RWPE1 (cell line): ENCODE results near the gene RRAGC.

ENCODE experiments used
- CTCF ChIA-PET: fragments of 350-600 bp; sonication (Branson Sonifier 250); formaldehyde crosslinking; extraction: SDS; loops from one replicate; lab custom pipeline; 2021; lab: Yijun Ruan, JAX
- POLR2A ChIA-PET: fragments of 400-600 bp; formaldehyde crosslinking; extraction: SDS; loops from one replicate; lab custom pipeline; 2020; ENCODE audit warnings: antibody characterized with exemption; ENCODE audit not compliant: low non-redundant PET; lab: Yijun Ruan, JAX
- DNase-seq: peaks from one replicate; pipeline ENCODE4 v3.0.0; 2012; ENCODE audit warnings: low spot score
- H3K27ac ChIP-seq: fragments of 450-650 bp; 2 replicates; pipeline ENCODE4 v1.5.1; 2017
- TF ChIP-seq, protein P1 (sequence below): fragments of 450-650 bp; conservative IDR thresholded peaks from 2 replicates; pipeline ENCODE4 v1.5.1; 2017; ENCODE audit warnings: low read depth, mild to moderate bottlenecking

The RRAGC gene

DNA sequence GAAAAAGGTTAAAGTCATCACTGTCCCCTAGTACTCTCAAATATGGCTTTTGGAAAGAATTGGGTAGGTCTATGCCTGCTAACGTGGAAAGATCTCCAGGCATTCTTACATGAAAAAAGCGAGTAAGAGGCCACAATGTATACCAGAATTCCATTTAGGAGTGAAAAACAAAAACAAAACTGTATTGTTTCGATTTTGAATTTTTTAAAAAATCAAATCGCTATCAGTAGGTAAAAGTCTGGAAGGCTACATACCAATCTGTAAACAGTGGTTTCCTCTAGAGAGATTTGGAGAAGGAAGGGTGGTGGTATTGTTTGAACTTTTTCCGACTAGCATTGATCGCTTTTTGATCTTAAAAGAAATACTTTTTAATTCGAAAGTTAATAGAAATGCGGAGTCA, 55.9 kb downstream of the RRAGC start:
- no peak for DNase-seq
- TF ChIP-seq, protein P1, sequence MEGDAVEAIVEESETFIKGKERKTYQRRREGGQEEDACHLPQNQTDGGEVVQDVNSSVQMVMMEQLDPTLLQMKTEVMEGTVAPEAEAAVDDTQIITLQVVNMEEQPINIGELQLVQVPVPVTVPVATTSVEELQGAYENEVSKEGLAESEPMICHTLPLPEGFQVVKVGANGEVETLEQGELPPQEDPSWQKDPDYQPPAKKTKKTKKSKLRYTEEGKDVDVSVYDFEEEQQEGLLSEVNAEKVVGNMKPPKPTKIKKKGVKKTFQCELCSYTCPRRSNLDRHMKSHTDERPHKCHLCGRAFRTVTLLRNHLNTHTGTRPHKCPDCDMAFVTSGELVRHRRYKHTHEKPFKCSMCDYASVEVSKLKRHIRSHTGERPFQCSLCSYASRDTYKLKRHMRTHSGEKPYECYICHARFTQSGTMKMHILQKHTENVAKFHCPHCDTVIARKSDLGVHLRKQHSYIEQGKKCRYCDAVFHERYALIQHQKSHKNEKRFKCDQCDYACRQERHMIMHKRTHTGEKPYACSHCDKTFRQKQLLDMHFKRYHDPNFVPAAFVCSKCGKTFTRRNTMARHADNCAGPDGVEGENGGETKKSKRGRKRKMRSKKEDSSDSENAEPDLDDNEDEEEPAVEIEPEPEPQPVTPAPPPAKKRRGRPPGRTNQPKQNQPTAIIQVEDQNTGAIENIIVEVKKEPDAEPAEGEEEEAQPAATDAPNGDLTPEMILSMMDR: no peak
- CTCF ChIA-PET: no interaction called here
- H3K27ac ChIP-seq: no peak overlapping the region
- POLR2A ChIA-PET: no interaction called here

DNA sequence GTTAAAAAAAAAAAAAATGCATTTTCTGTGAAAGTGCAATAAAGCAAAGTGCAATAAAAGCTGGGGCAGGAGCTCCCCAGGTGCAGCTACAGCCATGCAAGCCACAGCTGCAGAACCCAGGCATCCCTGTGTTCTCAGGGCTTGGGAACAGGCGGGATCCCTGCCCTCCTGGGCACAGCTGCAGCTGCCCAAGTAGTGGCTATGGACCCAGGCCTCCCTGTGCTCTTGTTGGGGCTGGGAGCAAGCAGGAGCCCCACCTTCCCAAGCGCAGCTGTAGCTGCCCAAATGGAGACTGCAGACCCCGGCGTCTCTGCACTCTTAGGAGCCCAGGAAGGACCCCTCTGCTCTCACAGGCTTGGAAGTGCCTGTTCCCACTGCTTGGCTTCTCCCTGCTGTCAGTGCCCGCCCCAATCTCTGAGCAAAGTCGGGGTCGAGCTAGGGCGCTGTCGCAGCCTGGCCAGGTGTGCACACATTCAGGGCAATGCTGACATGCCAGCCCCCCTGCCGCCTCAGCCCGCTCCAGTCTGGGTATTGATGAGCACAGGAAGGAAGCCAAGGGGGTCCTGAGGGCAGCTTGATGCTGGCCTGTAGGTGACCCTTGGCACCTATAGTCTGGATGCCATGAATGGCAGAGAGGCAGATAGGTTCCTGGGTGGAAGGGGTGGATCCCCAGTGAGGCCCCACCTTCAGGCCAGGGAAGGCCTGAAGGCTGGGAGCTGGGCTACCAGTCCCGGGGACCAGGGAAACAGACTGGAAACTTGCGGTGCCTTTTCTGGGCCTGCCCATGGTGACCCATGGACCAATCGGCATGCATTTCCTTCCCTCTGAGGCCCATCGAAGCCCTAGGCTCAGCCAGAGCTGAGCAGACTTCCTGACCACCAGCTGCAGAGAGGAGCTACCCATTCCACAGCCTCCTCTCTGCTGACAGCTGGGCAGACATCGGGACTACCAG, 58.6 kb downstream of the RRAGC start:
- CTCF ChIA-PET: interaction anchor here (0.5 to 0.6 kb wide), 5 partner anchors 25 to 925 kb away, joined by 3 to 5 read pairs (median 3); no protein-coding TSS in a partner anchor
- TF ChIP-seq, protein P1: no peak
- POLR2A ChIA-PET: no interaction called here
- DNase-seq: no peak
- no peak overlapping the region for H3K27ac ChIP-seq

DNA sequence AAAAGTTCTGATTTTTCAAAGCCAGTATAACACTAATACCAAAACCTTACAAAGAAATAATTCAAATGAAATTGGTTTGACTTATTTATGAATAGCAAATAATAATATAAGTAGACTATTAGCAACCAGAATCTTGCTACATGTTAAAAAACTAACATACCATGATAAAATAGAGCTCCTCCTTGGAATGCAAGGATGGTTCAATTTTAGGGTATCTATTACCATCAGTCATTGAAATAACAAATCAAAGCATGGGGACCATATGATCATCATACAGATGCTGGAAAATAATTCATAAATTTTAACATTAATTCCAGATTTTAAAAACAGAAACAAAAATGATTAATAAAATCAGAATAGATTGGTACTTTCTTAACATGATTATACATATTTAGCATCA, 66.3 kb downstream of the RRAGC start:
- TF ChIP-seq, protein P1: no peak
- ChIA-PET CTCF (interaction anchor here (0.7 kb wide), 1 partner anchor 16 kb away, joined by 4 read pairs; no protein-coding TSS in a partner anchor), POLR2A (no interaction called here)
- H3K27ac ChIP-seq: no peak overlapping the region
- DNase-seq: no peak

DNA sequence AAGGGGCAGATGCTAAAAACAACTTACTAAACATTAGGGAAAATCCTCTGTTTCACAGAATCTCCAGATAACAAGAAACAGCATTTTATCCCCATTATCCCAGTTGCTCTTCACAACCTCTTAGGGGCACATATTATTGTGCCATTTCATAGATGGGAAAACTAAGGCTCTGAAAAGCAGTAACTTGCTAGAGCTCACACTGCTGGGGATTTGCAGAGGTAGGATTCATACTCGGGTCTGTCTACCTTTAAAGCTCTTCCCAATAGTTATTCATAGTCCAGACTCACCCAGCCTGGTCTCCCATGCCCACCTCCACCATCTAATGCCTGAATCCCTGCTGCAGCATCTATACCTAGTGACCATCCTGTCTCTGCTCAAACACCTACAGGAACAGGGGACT, 67.7 kb downstream of the RRAGC start:
- no peak overlapping the region for H3K27ac ChIP-seq
- no peak for DNase-seq
- TF ChIP-seq, protein P1: no peak
- POLR2A ChIA-PET: no interaction called here
- CTCF ChIA-PET: interaction anchor here (0.6 to 0.7 kb wide), 2 partner anchors 27 to 751 kb away, joined by 3 to 4 read pairs; no protein-coding TSS in a partner anchor

DNA sequence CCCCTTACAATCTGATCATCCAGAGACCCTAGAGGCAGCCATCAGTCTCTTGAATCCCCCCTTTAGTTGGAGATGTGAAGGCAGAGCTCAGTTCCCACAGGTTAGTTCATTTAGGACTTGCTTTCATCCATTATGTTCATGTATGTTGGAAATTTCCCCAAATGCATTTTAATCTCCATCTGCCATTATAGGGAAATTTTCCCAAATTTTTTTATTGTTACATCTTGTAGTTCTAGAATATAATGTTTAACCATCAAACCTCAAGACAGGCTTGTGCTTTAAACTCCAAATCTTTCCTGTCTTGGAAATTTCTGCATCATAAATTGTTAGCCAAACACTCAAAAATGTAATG, 68.4 kb downstream of the RRAGC start:
- ChIA-PET POLR2A (no interaction called here), CTCF (no interaction called here)
- DNase-seq: no peak
- H3K27ac ChIP-seq: no peak overlapping the region
- TF ChIP-seq, protein P1: no peak

DNA sequence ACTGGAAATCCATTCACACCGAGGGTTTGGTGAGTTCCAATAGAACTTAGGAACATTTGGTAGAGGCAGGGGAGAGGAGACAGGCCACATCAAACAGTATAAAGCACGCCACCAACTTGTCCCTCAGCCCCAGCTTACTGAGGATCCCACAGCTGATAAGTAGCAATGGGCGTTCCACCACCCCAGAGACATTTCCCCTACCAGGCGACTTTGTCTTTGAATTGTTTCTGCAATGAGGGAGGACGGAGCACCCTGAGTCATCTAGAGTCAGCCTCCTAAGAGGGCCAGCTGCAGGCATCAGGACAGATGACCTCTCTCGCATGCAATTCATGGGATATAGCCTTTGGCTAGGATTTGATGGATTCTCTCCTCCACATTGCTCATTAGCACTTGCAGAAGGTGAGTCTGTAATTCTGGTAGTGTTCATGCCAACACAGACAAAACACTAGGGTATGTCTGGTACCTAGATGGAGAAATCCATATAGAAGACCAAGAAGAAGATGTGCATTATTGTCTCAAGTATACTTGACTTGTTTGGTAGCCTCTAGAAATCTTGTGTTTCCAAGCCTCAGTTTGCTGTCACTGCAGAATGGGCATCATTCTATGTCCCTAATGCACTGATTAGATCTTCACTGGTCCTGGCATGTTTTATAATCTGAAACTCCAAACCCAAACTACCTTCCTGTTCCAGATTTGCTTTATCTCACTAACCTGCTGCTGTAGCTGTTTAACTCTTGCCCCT, 69.0 kb downstream of the RRAGC start:
- ChIA-PET CTCF (no interaction called here), POLR2A (no interaction called here)
- H3K27ac ChIP-seq: no peak overlapping the region
- TF ChIP-seq, protein P1: no peak
- no peak for DNase-seq
